HG03066 (cell line): ENCODE data around the gene KCNQ5.
"Not testable (repeated sequence)": the region's sequence is repeated elsewhere in the genome, so short reads cannot be mapped to it uniquely, and the experiment has no call there.

Experiments used
- ATAC-seq: cut with Tn5 transposase; IDR thresholded peaks from one replicate; pipeline ENCODE4 v1.9.1; 2021; ENCODE audit warnings: low read depth; ENCODE audit not compliant: unreplicated experiment

The KCNQ5 gene

GRCh38 chr6:72976484-72976883 is 354.6 kb downstream of the KCNQ5 start:
- ATAC-seq, result no peak

- ATAC-seq, result peak; percentile 72
Measured at GRCh38 chr6:72977114-72977513, 355.2 kb downstream of the KCNQ5 start.

GRCh38 chr6:72978808-72979207 is 356.9 kb downstream of the KCNQ5 start:
- not testable (repeated sequence) for ATAC-seq

- ATAC-seq, result not testable (repeated sequence)
Measured at GRCh38 chr6:72984189-72984831, 362.4 kb downstream of the KCNQ5 start.

GRCh38 chr6:72984981-72985665 is 363.3 kb downstream of the KCNQ5 start:
- ATAC-seq, result no peak

- ATAC-seq, result no peak
Measured at GRCh38 chr6:72987301-72987700, 365.4 kb downstream of the KCNQ5 start.

GRCh38 chr6:72999995-73000394 is 378.1 kb downstream of the KCNQ5 start:
- no peak for ATAC-seq

GRCh38 chr6:73000460-73000859 is 378.6 kb downstream of the KCNQ5 start:
- ATAC-seq, result no peak

GRCh38 chr6:73002588-73002987 is 380.7 kb downstream of the KCNQ5 start:
- ATAC-seq, result no peak

GRCh38 chr6:73003302-73003701 is 381.4 kb downstream of the KCNQ5 start:
- ATAC-seq, result no peak

- ATAC-seq, result no peak
Measured at GRCh38 chr6:73004231-73004630, 382.4 kb downstream of the KCNQ5 start.

- no peak for ATAC-seq
Measured at GRCh38 chr6:73004861-73005260, 383.0 kb downstream of the KCNQ5 start.

GRCh38 chr6:73006146-73006545 is 384.3 kb downstream of the KCNQ5 start:
- no peak for ATAC-seq

GRCh38 chr6:73011945-73012344 is 390.1 kb downstream of the KCNQ5 start:
- no peak for ATAC-seq

- ATAC-seq, result no peak
Measured at GRCh38 chr6:73017476-73017875, 395.6 kb downstream of the KCNQ5 start.

- ATAC-seq, result no peak
Measured at GRCh38 chr6:73024598-73024997, 402.7 kb downstream of the KCNQ5 start.

- ATAC-seq, result no peak
Measured at GRCh38 chr6:73027691-73028090, 405.8 kb downstream of the KCNQ5 start.

GRCh38 chr6:73028124-73028766 is 406.4 kb downstream of the KCNQ5 start:
- no peak for ATAC-seq

- ATAC-seq, result no peak
Measured at GRCh38 chr6:73028893-73029450, 407.1 kb downstream of the KCNQ5 start.

- ATAC-seq, result peak; percentile 68
Measured at GRCh38 chr6:73030257-73030656, 408.4 kb downstream of the KCNQ5 start.
